ENCODE data around the gene XPC. TPM values are rescaled to one million over a fixed set of nuclear protein-coding genes. Genes with fewer than 3 reads are reported as not detected.

XPC gene
- total and polyA plus RNA-seq, 2 donors (not counting 3 experiments of a cell fraction or from before 2014, with no cell fraction given), result 11.9 to 36.8 TPM

GRCh38 chr3:14177580-14178246 is 688 bp downstream of the XPC start:
- peaks cover 54% of the 10 kb centered on the region for H3K79me2 ChIP-seq (ENCODE audit: control insufficient read depth, insufficient read depth, low read length)
- H3K4me1 ChIP-seq (ENCODE audit: control insufficient read depth, extremely low read depth, insufficient read depth, low read length), result peaks cover 10% of the 10 kb centered on the region
- H2AFZ ChIP-seq (ENCODE audit: low read depth, low read length), result peak overlapping the region; percentile 10
- peak overlapping the region; percentile 47 to 81 (median 70) for H3K4me3 ChIP-seq (replicated peaks in 1 of 3; ENCODE audit: insufficient read depth in 1 of 3, low read depth in 1 of 3, low read length in 3 of 3)
- CTCF ChIA-PET, result interaction anchor here (1.0 to 2.2 kb wide), 4 partner anchors 9 to 52 kb away, joined by 4 to 19 read pairs (median 9); partner anchors contain the start of genes CHCHD4 and TMEM43
- H3K9me3 ChIP-seq (replicated peaks; ENCODE audit: control insufficient read depth, insufficient read depth, low read length), result no peaks in the 10 kb centered on the region
- peak overlapping the region; percentile 83 for H3K9ac ChIP-seq (replicated peaks; ENCODE audit: extremely low read depth, insufficient read depth, low read length)
- FAIRE-seq, result peak; percentile 65
- no peaks in the 10 kb centered on the region for H4K20me1 ChIP-seq (replicated peaks; ENCODE audit: control insufficient read depth, extremely low read depth, insufficient read depth, low read length)
- POLR2A ChIA-PET, result interaction anchor here (0.7 to 2.2 kb wide), 5 partner anchors 9 to 55 kb away, joined by 3 to 37 read pairs (median 4); partner anchors contain the start of genes CHCHD4 and TMEM43
- no peaks in the 10 kb centered on the region for H3K9me1 ChIP-seq (replicated peaks; ENCODE audit: control insufficient read depth, extremely low read depth, insufficient read depth, low read length)
- TSS peak; percentile 50 for BruUV-seq (replicated peaks)
- peak overlapping the region; percentile 85 for H3K4me2 ChIP-seq (ENCODE audit: insufficient read depth, low read length)
- intact Hi-C loops (cut with micrococcal nuclease), result loop anchor here (1.0 kb wide), 3 partner anchors 33 to 282 kb away; partner anchors contain the start of gene TMEM43
- DNase-seq (ENCODE audit: low read depth, low spot score), result no peak
- peaks cover 0 to 4% of the 10 kb centered on the region in 2 experiments for H3K36me3 ChIP-seq (ENCODE audit: control insufficient read depth in 2 of 2, extremely low read depth in 1 of 2, insufficient read depth in 2 of 2, low read length in 2 of 2)
- H3K27me3 ChIP-seq (ENCODE audit: control insufficient read depth in 2 of 2, insufficient read depth in 2 of 2, low read length in 2 of 2), result no peaks in the 10 kb centered on the region
- TF ChIP-seq POLR2AphosphoS5 (IDR thresholded peaks at IDR 0.05; ENCODE audit: insufficient read depth, low read depth, low read length), result no peak
- TF ChIP-seq, protein P1, sequence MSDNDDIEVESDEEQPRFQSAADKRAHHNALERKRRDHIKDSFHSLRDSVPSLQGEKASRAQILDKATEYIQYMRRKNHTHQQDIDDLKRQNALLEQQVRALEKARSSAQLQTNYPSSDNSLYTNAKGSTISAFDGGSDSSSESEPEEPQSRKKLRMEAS (IDR thresholded peaks at IDR 0.05; ENCODE audit: insufficient read depth, insufficient read length), result no peak
- no peak for TF ChIP-seq FOS (IDR thresholded peaks at IDR 0.05; ENCODE audit: borderline replicate concordance, insufficient read depth, low read length)
- TF ChIP-seq EZH2 (IDR thresholded peaks at IDR 0.05; ENCODE audit: borderline replicate concordance, low read depth, low read length, severe bottlenecking), result no peak
- TF ChIP-seq POLR2A (IDR thresholded peaks at IDR 0.05; ENCODE audit: low read depth, low read length), result peak; percentile 42
- peak overlapping the region; percentile 70 for H3K27ac ChIP-seq (ENCODE audit: insufficient read depth, low read depth, low read length)
- dilution Hi-C loops (cut with MboI; ENCODE audit: extremely low pct_ligation_motif_present, low sequenced_read_pairs), result no loop called here

DNA sequence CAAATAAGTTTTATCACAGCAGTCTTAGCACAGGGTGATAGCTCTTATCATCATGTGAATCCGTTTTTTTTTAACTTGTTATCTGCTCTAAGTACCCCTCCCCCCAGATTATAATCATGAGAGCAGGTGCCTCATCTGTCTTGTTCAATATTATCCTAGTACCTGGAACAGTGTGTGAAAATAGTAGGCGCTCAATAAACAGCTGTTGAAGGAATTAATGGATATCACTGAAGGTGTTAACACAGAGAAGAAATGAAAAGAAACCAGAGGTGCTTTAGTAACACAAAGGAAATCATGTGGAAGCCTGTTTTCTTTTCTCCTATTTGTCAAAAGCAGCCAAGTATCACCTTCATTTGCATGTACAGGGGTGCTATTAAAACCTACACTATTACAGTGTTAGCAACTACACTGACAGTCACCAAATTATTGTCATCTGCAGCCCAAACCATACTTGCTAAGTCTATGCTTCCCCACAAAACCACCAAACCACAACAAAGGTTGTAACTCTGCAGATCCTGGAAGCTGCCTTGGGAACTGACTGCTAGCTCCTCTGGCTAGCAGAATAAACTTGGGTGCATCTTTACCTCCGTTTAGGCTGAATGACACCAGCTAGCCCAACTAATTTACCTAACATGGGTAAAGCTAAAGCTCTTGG is 2.9 kb downstream of the XPC start:
- DNase-seq (ENCODE audit: low read depth, low spot score) (no peak), FAIRE-seq (no peak)
- no TSS peak for BruUV-seq (replicated peaks)
- no peak overlapping the region for H3K4me2 ChIP-seq (ENCODE audit: insufficient read depth, low read length)
- peaks cover 19% of the 10 kb centered on the region for H3K4me1 ChIP-seq (ENCODE audit: control insufficient read depth, extremely low read depth, insufficient read depth, low read length)
- H3K27ac ChIP-seq (ENCODE audit: insufficient read depth, low read depth, low read length), result no peak overlapping the region
- H3K79me2 ChIP-seq (ENCODE audit: control insufficient read depth, insufficient read depth, low read length), result peaks cover 47% of the 10 kb centered on the region
- TF ChIP-seq GATA2 (IDR thresholded peaks at IDR 0.05; ENCODE audit: insufficient read depth, insufficient read length, low read depth, low read length), result no peak
- TF ChIP-seq MYC (IDR thresholded peaks at IDR 0.05; ENCODE audit: low read depth, low read length), result no peak
- TF ChIP-seq, protein P1 (IDR thresholded peaks at IDR 0.05; ENCODE audit: insufficient read depth, insufficient read length), result no peak
- no peak for TF ChIP-seq POLR2AphosphoS5 (IDR thresholded peaks at IDR 0.05; ENCODE audit: insufficient read depth, low read depth, low read length)
- TF ChIP-seq EZH2 (IDR thresholded peaks at IDR 0.05; ENCODE audit: borderline replicate concordance, low read depth, low read length, severe bottlenecking), result no peak
- TF ChIP-seq POLR2A (IDR thresholded peaks at IDR 0.05; ENCODE audit: low read depth, low read length), result no peak
- no peak for TF ChIP-seq FOS (IDR thresholded peaks at IDR 0.05; ENCODE audit: borderline replicate concordance, insufficient read depth, low read length)
- TF ChIP-seq CTCF (IDR thresholded peaks at IDR 0.05; ENCODE audit: extremely low read depth in 1 of 2, insufficient read depth in 1 of 2, low read depth in 1 of 2, low read length in 2 of 2), result no peak
- no peak for TF ChIP-seq JUN (IDR thresholded peaks at IDR 0.05; ENCODE audit: borderline replicate concordance, insufficient read depth, insufficient read length, low read depth)
- H3K36me3 ChIP-seq (ENCODE audit: control insufficient read depth in 2 of 2, extremely low read depth in 1 of 2, insufficient read depth in 2 of 2, low read length in 2 of 2), result peaks cover 10 to 12% of the 10 kb centered on the region in 2 experiments
- intact Hi-C loops (cut with micrococcal nuclease), result no loop called here
- H3K9me3 ChIP-seq (replicated peaks; ENCODE audit: control insufficient read depth, insufficient read depth, low read length), result no peaks in the 10 kb centered on the region
- no peaks in the 10 kb centered on the region for H4K20me1 ChIP-seq (replicated peaks; ENCODE audit: control insufficient read depth, extremely low read depth, insufficient read depth, low read length)
- no peaks in the 10 kb centered on the region for H3K9me1 ChIP-seq (replicated peaks; ENCODE audit: control insufficient read depth, extremely low read depth, insufficient read depth, low read length)
- no peaks in the 10 kb centered on the region for H3K27me3 ChIP-seq (ENCODE audit: control insufficient read depth in 2 of 2, insufficient read depth in 2 of 2, low read length in 2 of 2)
- ChIA-PET CTCF (interaction anchor here (0.9 to 2.1 kb wide), 3 partner anchors 23 to 279 kb away, joined by 4 to 7 read pairs (median 6); no protein-coding TSS in a partner anchor), POLR2A (no interaction called here)
- H3K4me3 ChIP-seq (replicated peaks in 1 of 3; ENCODE audit: insufficient read depth in 1 of 3, low read depth in 1 of 3, low read length in 3 of 3), result no peak overlapping the region
- no peak overlapping the region for H3K9ac ChIP-seq (replicated peaks; ENCODE audit: extremely low read depth, insufficient read depth, low read length)
- no peak overlapping the region for H2AFZ ChIP-seq (ENCODE audit: low read depth, low read length)
- dilution Hi-C loops (cut with MboI; ENCODE audit: extremely low pct_ligation_motif_present, low sequenced_read_pairs), result no loop called here

All from endothelial cell of umbilical vein (primary cell).